Neural cell (in vitro differentiated cells): ENCODE results near the gene LMNA.

ENCODE experiments used
- CTCF ChIP-seq: fragments of 450-650 bp; IDR thresholded peaks from 2 replicates; pipeline ENCODE4 v1.5.1; 2014; ENCODE audit warnings: antibody characterized with exemption, mild to moderate bottlenecking, moderate library complexity; ENCODE audit not compliant: poor library complexity, severe bottlenecking
- EZH2 ChIP-seq: fragments of 200-600, 300-800 bp; shearing (Covaris generic), sonication (generic); IDR thresholded peaks from 2 replicates; pipeline ENCODE4 v1.6.1; 2014; ENCODE audit warnings: antibody characterized with exemption, low read length, borderline replicate concordance, mild to moderate bottlenecking; ENCODE audit not compliant: insufficient read depth, poor library complexity, severe bottlenecking
- POLR2AphosphoS5 ChIP-seq: IDR thresholded peaks from 2 replicates; pipeline ENCODE4 v1.6.1; 2012
- TF ChIP-seq, protein P1 (sequence below): IDR thresholded peaks from 2 replicates; pipeline ENCODE4 v1.6.1; 2012; ENCODE audit warnings: borderline replicate concordance

DNA sequence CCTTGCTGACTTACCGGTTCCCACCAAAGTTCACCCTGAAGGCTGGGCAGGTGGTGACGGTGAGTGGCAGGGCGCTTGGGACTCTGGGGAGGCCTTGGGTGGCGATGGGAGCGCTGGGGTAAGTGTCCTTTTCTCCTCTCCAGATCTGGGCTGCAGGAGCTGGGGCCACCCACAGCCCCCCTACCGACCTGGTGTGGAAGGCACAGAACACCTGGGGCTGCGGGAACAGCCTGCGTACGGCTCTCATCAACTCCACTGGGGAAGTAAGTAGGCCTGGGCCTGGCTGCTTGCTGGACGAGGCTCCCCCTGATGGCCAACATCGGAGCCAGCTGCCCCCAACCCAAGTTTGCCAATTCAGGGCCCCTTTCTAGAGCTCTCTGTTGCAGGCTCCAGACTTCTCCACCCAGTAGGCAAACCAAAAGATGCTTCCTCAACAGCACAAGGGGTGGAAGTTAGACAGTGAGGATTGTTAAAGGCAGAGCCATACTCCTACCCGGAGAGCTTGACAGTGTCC lies 22.5 kb downstream of the LMNA start:
- no peak for TF ChIP-seq POLR2AphosphoS5
- no peak for TF ChIP-seq CTCF
- TF ChIP-seq, protein P1, sequence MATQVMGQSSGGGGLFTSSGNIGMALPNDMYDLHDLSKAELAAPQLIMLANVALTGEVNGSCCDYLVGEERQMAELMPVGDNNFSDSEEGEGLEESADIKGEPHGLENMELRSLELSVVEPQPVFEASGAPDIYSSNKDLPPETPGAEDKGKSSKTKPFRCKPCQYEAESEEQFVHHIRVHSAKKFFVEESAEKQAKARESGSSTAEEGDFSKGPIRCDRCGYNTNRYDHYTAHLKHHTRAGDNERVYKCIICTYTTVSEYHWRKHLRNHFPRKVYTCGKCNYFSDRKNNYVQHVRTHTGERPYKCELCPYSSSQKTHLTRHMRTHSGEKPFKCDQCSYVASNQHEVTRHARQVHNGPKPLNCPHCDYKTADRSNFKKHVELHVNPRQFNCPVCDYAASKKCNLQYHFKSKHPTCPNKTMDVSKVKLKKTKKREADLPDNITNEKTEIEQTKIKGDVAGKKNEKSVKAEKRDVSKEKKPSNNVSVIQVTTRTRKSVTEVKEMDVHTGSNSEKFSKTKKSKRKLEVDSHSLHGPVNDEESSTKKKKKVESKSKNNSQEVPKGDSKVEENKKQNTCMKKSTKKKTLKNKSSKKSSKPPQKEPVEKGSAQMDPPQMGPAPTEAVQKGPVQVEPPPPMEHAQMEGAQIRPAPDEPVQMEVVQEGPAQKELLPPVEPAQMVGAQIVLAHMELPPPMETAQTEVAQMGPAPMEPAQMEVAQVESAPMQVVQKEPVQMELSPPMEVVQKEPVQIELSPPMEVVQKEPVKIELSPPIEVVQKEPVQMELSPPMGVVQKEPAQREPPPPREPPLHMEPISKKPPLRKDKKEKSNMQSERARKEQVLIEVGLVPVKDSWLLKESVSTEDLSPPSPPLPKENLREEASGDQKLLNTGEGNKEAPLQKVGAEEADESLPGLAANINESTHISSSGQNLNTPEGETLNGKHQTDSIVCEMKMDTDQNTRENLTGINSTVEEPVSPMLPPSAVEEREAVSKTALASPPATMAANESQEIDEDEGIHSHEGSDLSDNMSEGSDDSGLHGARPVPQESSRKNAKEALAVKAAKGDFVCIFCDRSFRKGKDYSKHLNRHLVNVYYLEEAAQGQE: no peak
- TF ChIP-seq EZH2: no peak
